CD4-positive, alpha-beta memory T cell (primary cell): ENCODE data around the gene RASGRP1. TPM values are rescaled to one million over a fixed set of nuclear protein-coding genes. Genes with fewer than 3 reads are reported as not detected.

Source experiments
- CTCF ChIA-PET: fragments of 350-600 bp; sonication (Branson Sonifier 250); formaldehyde crosslinking; loops from one replicate; lab custom pipeline; 2021; ENCODE audit warnings: inconsistent platforms; ENCODE audit not compliant: partially characterized antibody; lab: Charles Lee
- POLR2A ChIA-PET: fragments of 350-600 bp; sonication (Branson Sonifier 250); formaldehyde crosslinking; loops from one replicate; lab custom pipeline; 2021; ENCODE audit not compliant: partially characterized antibody; lab: Charles Lee
- DNase-seq, 5 donors: peaks; one replicate each; pipeline versions ENCODE4 v3.0.0 to v3.0.0-alpha.2; 2020 to 2022; ENCODE audit warnings: mixed read lengths in 1 of 5
- H3K27ac ChIP-seq: one replicate; pipeline ENCODE4 v1.7.0; 2013; ENCODE audit warnings: low read depth, low read length
- H3K27me3 ChIP-seq: 2 replicates; pipeline ENCODE4 v1.7.0; 2013; ENCODE audit warnings: mild to moderate bottlenecking, low read length, moderate library complexity; ENCODE audit not compliant: insufficient read depth
- H3K36me3 ChIP-seq: 2 replicates; pipeline ENCODE4 v1.7.0; 2013; ENCODE audit warnings: mild to moderate bottlenecking, low read length, moderate library complexity; ENCODE audit not compliant: insufficient read depth
- H3K4me1 ChIP-seq: 2 replicates; pipeline ENCODE4 v1.7.0; 2013; ENCODE audit warnings: mild to moderate bottlenecking, low read length, moderate library complexity; ENCODE audit not compliant: insufficient read depth
- H3K4me3 ChIP-seq, 2 donors: one replicate each; pipeline ENCODE4 v1.7.0; 2013; ENCODE audit warnings: low read length in 2 of 2, mild to moderate bottlenecking in 1 of 2
- H3K9me3 ChIP-seq, 2 donors: one replicate each; pipeline ENCODE4 v1.7.0; 2013; ENCODE audit warnings: low read length in 2 of 2, control low read depth in 1 of 2; ENCODE audit not compliant: control insufficient read depth in 1 of 2
- H3K27ac Mint-ChIP-seq, 7 donors: one replicate each; pipeline ENCODE4 v1.8.0; 2020 to 2021; ENCODE audit warnings: mixed read lengths in 7 of 7, mild to moderate bottlenecking in 6 of 7, inconsistent platforms in 3 of 7, moderate library complexity in 3 of 7
- H3K27me3 Mint-ChIP-seq, 2 donors: one replicate each; pipeline ENCODE4 v1.8.0; 2020 to 2021; ENCODE audit warnings: mixed read lengths in 2 of 2
- H3K36me3 Mint-ChIP-seq, 2 donors: one replicate each; pipeline ENCODE4 v1.8.0; 2020 to 2021; ENCODE audit warnings: mixed read lengths in 2 of 2, inconsistent platforms in 1 of 2, mild to moderate bottlenecking in 1 of 2
- H3K4me1 Mint-ChIP-seq, 4 donors: one replicate each; pipeline ENCODE4 v1.8.0; 2020 to 2021; ENCODE audit warnings: mixed read lengths in 4 of 4, mild to moderate bottlenecking in 1 of 4
- H3K4me3 Mint-ChIP-seq, 8 donors: one replicate each; pipeline ENCODE4 v1.8.0; 2020 to 2021; ENCODE audit warnings: mixed read lengths in 8 of 8, mild to moderate bottlenecking in 7 of 8, moderate library complexity in 6 of 8, inconsistent platforms in 3 of 8
- H3K9me3 Mint-ChIP-seq, 8 donors: one replicate each; pipeline ENCODE4 v1.8.0; 2020 to 2021; ENCODE audit warnings: mixed read lengths in 8 of 8, mild to moderate bottlenecking in 5 of 8, inconsistent platforms in 3 of 8, moderate library complexity in 1 of 8
- intact Hi-C: fragments of 100-400 bp; cut with micrococcal nuclease; formaldehyde crosslinking; loops from one replicate; pipeline ENCODE4 v1.15.1; 2023
- polyA plus RNA-seq, 2 donors: library from polyadenylated mRNA; unstranded; fragments of 300-500 nt; fragmentation: Illumina TruSeq; gene quantifications; one replicate each; pipeline ENCODE4 v1.2.3, GENCODE V29; 2021
- total RNA-seq, 2 experiments: library from RNA; stranded (reverse); gene quantifications; one replicate each; pipeline ENCODE4 v1.2.3, GENCODE V29; 2021

Gene RASGRP1
- total and polyA plus RNA-seq, 4 experiments from 2014 or later, result 47.8 to 125 (median 104) TPM

- intact Hi-C loops, result no loop called here
- H3K27ac Mint-ChIP-seq, result peak overlapping the region; percentile 25 to 87 (median 85)
- no peaks in the 10 kb centered on the region for H3K27me3 ChIP-seq
- CTCF ChIA-PET, result interaction anchor here (1.4 to 2.1 kb wide), 2 partner anchors 22 to 194 kb away, joined by 3 to 9 read pairs; no protein-coding TSS in a partner anchor
- H3K4me1 ChIP-seq, result peaks cover 5% of the 10 kb centered on the region
- DNase-seq, result no peak
- H3K9me3 ChIP-seq, result no peaks in the 10 kb centered on the region
- H3K36me3 ChIP-seq, result peaks cover 65% of the 10 kb centered on the region
- H3K9me3 Mint-ChIP-seq, result no peaks in the 10 kb centered on the region
- H3K36me3 Mint-ChIP-seq, result peaks cover 59 to 87% of the 10 kb centered on the region in 2 donors
- no peak overlapping the region for H3K4me3 Mint-ChIP-seq
- peaks cover 10 to 25% (median 20%) of the 10 kb centered on the region in 4 donors for H3K4me1 Mint-ChIP-seq
- H3K27me3 Mint-ChIP-seq, result no peaks in the 10 kb centered on the region
- POLR2A ChIA-PET, result interaction anchor here (1.3 to 1.5 kb wide), 3 partner anchors 10 to 15 kb away, joined by 3 to 6 read pairs (median 4); no protein-coding TSS in a partner anchor
- H3K4me3 ChIP-seq, result no peak overlapping the region
- peak overlapping the region; percentile 14 for H3K27ac ChIP-seq
Measured at GRCh38 chr15:38496151-38496550, 68.5 kb downstream of the RASGRP1 start.

- ChIA-PET CTCF (interaction anchor here (0.8 to 2.3 kb wide), 9 partner anchors 13 to 209 kb away, joined by 3 to 16 read pairs (median 4); partner anchors contain the start of gene RASGRP1), POLR2A (interaction anchor here (0.9 to 2.3 kb wide), 6 partner anchors 16 to 209 kb away, joined by 3 to 8 read pairs (median 4); partner anchors contain the start of gene FAM98B)
- H3K27ac Mint-ChIP-seq, result peak overlapping the region; percentile 8 to 92 (median 64)
- H3K27ac ChIP-seq, result no peak overlapping the region
- H3K36me3 Mint-ChIP-seq, result peaks cover 27 to 70% of the 10 kb centered on the region in 2 donors
- peak overlapping the region in 1 of 8 donors; percentile 2 for H3K4me3 Mint-ChIP-seq
- peaks cover 29% of the 10 kb centered on the region for H3K4me1 ChIP-seq
- no peaks in the 10 kb centered on the region for H3K9me3 Mint-ChIP-seq
- H3K27me3 ChIP-seq, result no peaks in the 10 kb centered on the region
- H3K4me1 Mint-ChIP-seq, result peaks cover 28 to 34% (median 33%) of the 10 kb centered on the region in 4 donors
- no peak overlapping the region for H3K4me3 ChIP-seq
- no peaks in the 10 kb centered on the region for H3K9me3 ChIP-seq
- H3K27me3 Mint-ChIP-seq, result no peaks in the 10 kb centered on the region
- peaks cover 37% of the 10 kb centered on the region for H3K36me3 ChIP-seq
- intact Hi-C loops, result no loop called here
- DNase-seq, result no peak
Measured at GRCh38 chr15:38490242-38490922, 74.2 kb downstream of the RASGRP1 start.

- Mint-ChIP-seq H3K27me3 (no peaks in the 10 kb centered on the region), H3K36me3 (peaks cover 13 to 54% of the 10 kb centered on the region in 2 donors), H3K4me3 (peak overlapping the region in 4 of 8 donors; percentile 51 to 69 (median 64)), H3K9me3 (no peaks in the 10 kb centered on the region), H3K4me1 (peaks cover 29 to 39% (median 32%) of the 10 kb centered on the region in 4 donors), H3K27ac (peak overlapping the region; percentile 85 to 98 (median 92))
- no peaks in the 10 kb centered on the region for H3K27me3 ChIP-seq
- H3K9me3 ChIP-seq, result no peaks in the 10 kb centered on the region
- intact Hi-C loops, result loop anchor here (5.0 kb wide), 1 partner anchor 75 kb away; the partner anchor contains the start of gene RASGRP1
- ChIA-PET CTCF (interaction anchor here (0.6 to 2.5 kb wide), 5 partner anchors 13 to 202 kb away, joined by 3 to 12 read pairs (median 3); no protein-coding TSS in a partner anchor), POLR2A (interaction anchor here (0.6 to 1.2 kb wide), 9 partner anchors 8 to 201 kb away, joined by 3 to 6 read pairs (median 3); partner anchors contain the start of gene RASGRP1)
- peaks cover 38% of the 10 kb centered on the region for H3K4me1 ChIP-seq
- H3K27ac ChIP-seq, result peak overlapping the region; percentile 25
- no peak overlapping the region for H3K4me3 ChIP-seq
- DNase-seq, result no peak
- peaks cover 19% of the 10 kb centered on the region for H3K36me3 ChIP-seq
Measured at GRCh38 chr15:38487378-38487777, 77.2 kb downstream of the RASGRP1 start.

GRCh38 chr15:38486936-38487335, 77.7 kb downstream of the RASGRP1 start:
- Histone ChIP-seq H3K36me3 (peaks cover 19% of the 10 kb centered on the region), H3K27me3 (no peaks in the 10 kb centered on the region), H3K4me1 (peaks cover 43% of the 10 kb centered on the region), H3K4me3 (no peak overlapping the region), H3K9me3 (no peaks in the 10 kb centered on the region), H3K27ac (peak overlapping the region; percentile 25)
- Mint-ChIP-seq H3K4me1 (peaks cover 34 to 44% (median 37%) of the 10 kb centered on the region in 4 donors), H3K36me3 (peaks cover 15 to 52% of the 10 kb centered on the region in 2 donors), H3K9me3 (no peaks in the 10 kb centered on the region), H3K27me3 (no peaks in the 10 kb centered on the region), H3K4me3 (peak overlapping the region in 6 of 8 donors; percentile 46 to 69 (median 56)), H3K27ac (peak overlapping the region; percentile 85 to 98 (median 92))
- POLR2A ChIA-PET, result interaction anchor here (0.6 to 1.2 kb wide), 7 partner anchors 8 to 202 kb away, joined by 3 to 6 read pairs (median 3); partner anchors contain the start of gene RASGRP1
- peak in 4 of 5 donors; percentile 16 to 38 (median 22) for DNase-seq
- CTCF ChIA-PET, result interaction anchor here (0.6 to 2.5 kb wide), 9 partner anchors 12 to 212 kb away, joined by 3 to 15 read pairs (median 8); no protein-coding TSS in a partner anchor
- intact Hi-C loops, result loop anchor here (5.0 kb wide), 1 partner anchor 75 kb away; the partner anchor contains the start of gene RASGRP1

DNA sequence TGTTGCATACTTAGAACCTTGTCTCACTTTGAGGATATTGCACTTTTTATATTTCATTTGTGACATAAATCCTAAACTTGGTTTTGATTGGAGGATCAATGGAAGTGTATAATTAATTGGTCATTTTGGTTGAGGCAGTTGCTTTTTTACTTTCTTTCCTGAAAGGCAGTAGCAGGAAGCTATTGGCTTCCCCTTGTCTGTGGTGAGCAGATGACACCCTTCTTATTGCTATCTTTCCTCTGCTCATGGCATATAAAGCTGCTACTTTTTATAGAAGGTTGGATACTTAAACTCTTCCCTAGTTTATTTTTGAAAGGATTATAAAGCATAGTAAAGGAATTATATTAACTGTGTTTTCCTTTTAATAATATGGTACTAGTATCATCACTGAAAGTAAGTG, 82.0 kb downstream of the RASGRP1 start:
- peak in 1 of 5 donors; percentile 9 for DNase-seq
- Histone ChIP-seq H3K4me1 (peaks cover 31% of the 10 kb centered on the region), H3K27me3 (no peaks in the 10 kb centered on the region), H3K27ac (peak overlapping the region; percentile 12), H3K36me3 (peaks cover 15% of the 10 kb centered on the region), H3K4me3 (no peak overlapping the region), H3K9me3 (no peaks in the 10 kb centered on the region)
- peaks cover 9 to 37% of the 10 kb centered on the region in 2 donors for H3K36me3 Mint-ChIP-seq
- peak overlapping the region in 6 of 7 donors; percentile 15 to 91 (median 71) for H3K27ac Mint-ChIP-seq
- CTCF ChIA-PET, result interaction anchor here (1.2 to 3.1 kb wide), 8 partner anchors 81 to 216 kb away, joined by 3 to 19 read pairs (median 4); partner anchors contain the start of gene RASGRP1
- H3K9me3 Mint-ChIP-seq, result no peaks in the 10 kb centered on the region
- intact Hi-C loops, result no loop called here
- POLR2A ChIA-PET, result interaction anchor here (0.8 to 1.9 kb wide), 7 partner anchors 13 to 214 kb away, joined by 3 to 6 read pairs (median 4); no protein-coding TSS in a partner anchor
- H3K4me3 Mint-ChIP-seq, result peak overlapping the region in 2 of 8 donors; percentile 2 to 23
- H3K27me3 Mint-ChIP-seq, result no peaks in the 10 kb centered on the region
- peaks cover 28 to 43% (median 35%) of the 10 kb centered on the region in 4 donors for H3K4me1 Mint-ChIP-seq

DNA sequence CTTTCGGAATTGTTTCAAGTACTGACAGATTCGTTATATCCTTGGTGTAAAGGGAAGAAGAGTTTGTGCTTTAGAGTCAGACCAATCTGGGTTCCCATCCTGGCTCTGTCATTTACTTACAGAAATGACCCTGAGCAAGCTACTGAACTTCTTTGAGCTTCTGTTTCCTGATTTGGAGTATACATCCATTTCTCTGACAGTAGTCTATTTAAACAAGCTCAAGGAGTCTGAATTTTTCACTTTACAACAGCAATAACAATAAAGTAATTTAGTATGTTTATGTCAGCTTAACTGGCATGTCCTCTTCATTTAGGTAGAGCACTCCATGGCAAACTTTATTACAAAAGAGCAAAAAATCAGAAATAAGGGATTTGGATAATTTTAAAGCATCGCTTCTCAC, 82.9 kb downstream of the RASGRP1 start:
- peaks cover 20 to 35% (median 27%) of the 10 kb centered on the region in 4 donors for H3K4me1 Mint-ChIP-seq
- no peak overlapping the region for H3K4me3 Mint-ChIP-seq
- H3K27me3 ChIP-seq, result no peaks in the 10 kb centered on the region
- no peaks in the 10 kb centered on the region for H3K9me3 ChIP-seq
- H3K27ac Mint-ChIP-seq, result peak overlapping the region in 6 of 7 donors; percentile 15 to 91 (median 76)
- peaks cover 23% of the 10 kb centered on the region for H3K4me1 ChIP-seq
- H3K36me3 ChIP-seq, result peaks cover 16% of the 10 kb centered on the region
- peak overlapping the region; percentile 12 for H3K27ac ChIP-seq
- DNase-seq, result no peak
- no peaks in the 10 kb centered on the region for H3K9me3 Mint-ChIP-seq
- intact Hi-C loops, result no loop called here
- CTCF ChIA-PET, result interaction anchor here (1.4 to 3.1 kb wide), 6 partner anchors 82 to 217 kb away, joined by 3 to 19 read pairs (median 8); partner anchors contain the start of gene RASGRP1
- POLR2A ChIA-PET, result interaction anchor here (0.8 to 1.9 kb wide), 4 partner anchors 14 to 215 kb away, joined by 3 to 6 read pairs (median 4); no protein-coding TSS in a partner anchor
- H3K27me3 Mint-ChIP-seq, result no peaks in the 10 kb centered on the region
- H3K4me3 ChIP-seq, result no peak overlapping the region
- peaks cover 12 to 35% of the 10 kb centered on the region in 2 donors for H3K36me3 Mint-ChIP-seq
